ENCODE measurements around the gene COL9A2.

The COL9A2 gene

GRCh38 chr1:40360631-40361030 is 43.5 kb upstream of the COL9A2 start:
- H3K4me1 Mint-ChIP-seq: peaks cover 15% of the 10 kb centered on the region
- peaks cover 25% of the 10 kb centered on the region for H3K9me3 Mint-ChIP-seq
- H3K27ac Mint-ChIP-seq: no peak overlapping the region
- TF ChIP-seq CTCF (IDR thresholded peaks at IDR 0.05; ENCODE audit: unreplicated experiment in 3 of 3): no peak
- peaks cover 7% of the 10 kb centered on the region for H3K36me3 Mint-ChIP-seq (ENCODE audit: low read depth)
- peaks cover 3% of the 10 kb centered on the region for H3K27me3 Mint-ChIP-seq (ENCODE audit: low read depth)
- no peak overlapping the region for H3K4me3 Mint-ChIP-seq

- H3K36me3 Mint-ChIP-seq (ENCODE audit: low read depth): peaks cover 7% of the 10 kb centered on the region
- H3K27ac Mint-ChIP-seq: no peak overlapping the region
- peaks cover 24% of the 10 kb centered on the region for H3K9me3 Mint-ChIP-seq
- TF ChIP-seq CTCF (IDR thresholded peaks at IDR 0.05; ENCODE audit: unreplicated experiment in 3 of 3): no peak
- peaks cover 3% of the 10 kb centered on the region for H3K27me3 Mint-ChIP-seq (ENCODE audit: low read depth)
- peaks cover 8% of the 10 kb centered on the region for H3K4me1 Mint-ChIP-seq
- no peak overlapping the region for H3K4me3 Mint-ChIP-seq
Observed at GRCh38 chr1:40357625-40358024, 40.5 kb upstream of the COL9A2 start.

GRCh38 chr1:40353082-40353481 is 36.0 kb upstream of the COL9A2 start:
- Mint-ChIP-seq H3K9me3 (peaks cover 7% of the 10 kb centered on the region), H3K27me3 (ENCODE audit: low read depth) (peaks cover 1% of the 10 kb centered on the region), H3K4me3 (no peak overlapping the region), H3K36me3 (ENCODE audit: low read depth) (no peaks in the 10 kb centered on the region), H3K4me1 (no peaks in the 10 kb centered on the region), H3K27ac (no peak overlapping the region)
- no peak for TF ChIP-seq CTCF (IDR thresholded peaks at IDR 0.05; ENCODE audit: unreplicated experiment in 3 of 3)

GRCh38 chr1:40352126-40352525 is 35.0 kb upstream of the COL9A2 start:
- no peaks in the 10 kb centered on the region for H3K4me1 Mint-ChIP-seq
- peaks cover 7% of the 10 kb centered on the region for H3K9me3 Mint-ChIP-seq
- H3K27ac Mint-ChIP-seq: no peak overlapping the region
- H3K4me3 Mint-ChIP-seq: no peak overlapping the region
- no peaks in the 10 kb centered on the region for H3K27me3 Mint-ChIP-seq (ENCODE audit: low read depth)
- no peaks in the 10 kb centered on the region for H3K36me3 Mint-ChIP-seq (ENCODE audit: low read depth)
- no peak for TF ChIP-seq CTCF (IDR thresholded peaks at IDR 0.05; ENCODE audit: unreplicated experiment in 3 of 3)

- no peaks in the 10 kb centered on the region for H3K27me3 Mint-ChIP-seq (ENCODE audit: low read depth)
- no peak for TF ChIP-seq CTCF (IDR thresholded peaks at IDR 0.05; ENCODE audit: unreplicated experiment in 3 of 3)
- H3K27ac Mint-ChIP-seq: no peak overlapping the region
- H3K4me3 Mint-ChIP-seq: no peak overlapping the region
- no peaks in the 10 kb centered on the region for H3K4me1 Mint-ChIP-seq
- H3K9me3 Mint-ChIP-seq: no peaks in the 10 kb centered on the region
- no peaks in the 10 kb centered on the region for H3K36me3 Mint-ChIP-seq (ENCODE audit: low read depth)
Observed at GRCh38 chr1:40351124-40351523, 34.0 kb upstream of the COL9A2 start.

- TF ChIP-seq CTCF (IDR thresholded peaks at IDR 0.05; ENCODE audit: unreplicated experiment in 3 of 3): no peak
- Mint-ChIP-seq H3K9me3 (no peaks in the 10 kb centered on the region), H3K36me3 (ENCODE audit: low read depth) (no peaks in the 10 kb centered on the region), H3K4me1 (no peaks in the 10 kb centered on the region), H3K4me3 (no peak overlapping the region), H3K27ac (no peak overlapping the region), H3K27me3 (ENCODE audit: low read depth) (no peaks in the 10 kb centered on the region)
Observed at GRCh38 chr1:40350391-40350790, 33.3 kb upstream of the COL9A2 start.

Data from nephron (organoid).